GM21825 (cell line): ENCODE results near the gene ERGIC2.
A peak's percentile ranks its signal among the peaks of the same experiment; 100 is the strongest.

ENCODE experiments used
- ATAC-seq: cut with Tn5 transposase; IDR thresholded peaks from one replicate; pipeline ENCODE4 v1.9.1; 2021; ENCODE audit warnings: mild to moderate bottlenecking, moderate library complexity; ENCODE audit not compliant: unreplicated experiment

The ERGIC2 gene

GRCh38 chr12:29376118-29376517 lies 4.9 kb downstream of the ERGIC2 start:
- no peak for ATAC-seq

- no peak for ATAC-seq
Observed at GRCh38 chr12:29374913-29375312, 6.1 kb downstream of the ERGIC2 start.

DNA sequence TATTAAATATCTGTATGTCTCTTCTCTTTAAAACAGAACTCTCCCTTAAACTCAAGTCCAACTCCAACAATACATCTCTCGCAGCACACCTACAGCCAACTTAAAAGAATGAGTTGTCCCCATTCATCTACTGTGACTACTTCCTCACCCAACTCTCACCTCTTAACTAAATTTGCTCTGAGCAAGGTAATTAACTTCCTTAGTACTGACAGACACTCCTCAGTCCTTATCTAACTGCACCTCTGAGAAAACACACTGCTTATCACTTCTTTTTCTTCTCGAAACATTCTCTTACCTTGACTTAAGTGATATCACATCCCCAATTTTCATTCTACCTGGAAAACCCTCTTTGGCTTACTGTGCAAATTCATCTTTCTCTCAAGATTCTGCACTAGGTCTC lies 7.0 kb downstream of the ERGIC2 start:
- no peak for ATAC-seq

GRCh38 chr12:29365091-29365490 lies 15.9 kb downstream of the ERGIC2 start:
- ATAC-seq = no peak

DNA sequence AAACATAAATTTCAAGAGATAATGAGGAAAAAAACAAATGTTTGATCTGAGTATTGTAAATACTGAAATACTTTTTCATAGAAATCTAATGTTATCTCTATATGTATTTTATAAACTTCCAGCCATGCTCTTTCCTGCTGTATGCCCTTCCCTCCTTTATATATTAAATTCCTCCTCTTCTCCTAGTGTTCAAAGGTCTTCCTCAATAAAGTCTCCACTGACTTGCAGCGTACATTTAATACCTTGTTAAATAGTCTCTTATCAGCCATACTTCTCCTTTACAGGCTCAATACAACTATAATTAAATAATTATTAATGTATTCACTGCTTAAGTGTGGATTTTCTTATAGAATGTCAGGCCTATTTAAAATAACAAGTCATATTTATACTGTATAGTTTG lies 26.0 kb downstream of the ERGIC2 start:
- no peak for ATAC-seq

DNA sequence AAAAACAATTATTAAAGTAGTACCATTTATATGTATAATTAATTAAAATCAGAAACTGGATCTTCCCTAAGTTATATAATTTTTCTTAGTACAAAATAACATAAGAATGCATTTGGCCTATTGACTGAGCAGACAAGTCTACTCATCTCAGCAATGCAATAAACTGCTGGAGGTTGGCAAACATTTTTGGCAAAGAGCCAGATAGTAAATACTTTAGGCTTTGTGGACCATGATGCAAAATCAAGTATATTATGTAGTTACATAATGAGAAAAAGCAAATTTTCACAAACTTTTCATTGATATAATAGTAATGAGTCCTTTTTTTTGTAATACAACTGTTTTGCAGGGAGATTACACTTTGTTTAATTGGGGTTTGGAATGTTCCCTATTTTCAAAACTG lies 30.9 kb downstream of the ERGIC2 start:
- ATAC-seq = no peak

DNA sequence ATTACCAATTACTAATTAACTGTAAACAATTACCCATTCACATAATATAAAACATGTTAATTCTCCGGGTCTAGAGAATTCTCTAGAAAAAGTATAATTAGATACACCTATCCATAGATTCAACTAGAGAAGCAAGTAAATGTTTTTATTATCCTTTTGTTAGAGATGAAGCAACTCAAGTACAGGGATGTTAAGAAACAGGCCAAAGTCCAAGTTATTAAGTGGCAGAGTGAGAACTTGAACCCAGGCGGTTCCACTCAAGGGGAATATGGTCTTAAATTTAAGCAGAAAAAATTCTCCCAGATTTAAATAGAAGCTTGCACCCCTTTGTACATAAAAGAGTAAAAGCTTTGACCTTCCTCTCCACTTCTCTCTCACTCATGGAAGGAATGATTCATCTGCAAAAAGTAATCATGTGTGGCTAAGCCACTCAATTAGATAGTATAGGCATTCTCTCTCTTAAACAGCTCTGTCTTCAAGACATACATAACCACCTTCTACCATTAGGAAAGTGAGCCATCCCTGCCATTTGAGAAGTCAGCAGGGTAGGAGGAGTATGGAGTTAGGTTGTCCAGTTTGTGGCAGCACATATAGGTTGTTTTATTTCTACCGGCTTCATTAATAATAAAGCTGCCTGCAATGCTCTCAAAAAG lies 34.1 kb downstream of the ERGIC2 start:
- no peak for ATAC-seq

DNA sequence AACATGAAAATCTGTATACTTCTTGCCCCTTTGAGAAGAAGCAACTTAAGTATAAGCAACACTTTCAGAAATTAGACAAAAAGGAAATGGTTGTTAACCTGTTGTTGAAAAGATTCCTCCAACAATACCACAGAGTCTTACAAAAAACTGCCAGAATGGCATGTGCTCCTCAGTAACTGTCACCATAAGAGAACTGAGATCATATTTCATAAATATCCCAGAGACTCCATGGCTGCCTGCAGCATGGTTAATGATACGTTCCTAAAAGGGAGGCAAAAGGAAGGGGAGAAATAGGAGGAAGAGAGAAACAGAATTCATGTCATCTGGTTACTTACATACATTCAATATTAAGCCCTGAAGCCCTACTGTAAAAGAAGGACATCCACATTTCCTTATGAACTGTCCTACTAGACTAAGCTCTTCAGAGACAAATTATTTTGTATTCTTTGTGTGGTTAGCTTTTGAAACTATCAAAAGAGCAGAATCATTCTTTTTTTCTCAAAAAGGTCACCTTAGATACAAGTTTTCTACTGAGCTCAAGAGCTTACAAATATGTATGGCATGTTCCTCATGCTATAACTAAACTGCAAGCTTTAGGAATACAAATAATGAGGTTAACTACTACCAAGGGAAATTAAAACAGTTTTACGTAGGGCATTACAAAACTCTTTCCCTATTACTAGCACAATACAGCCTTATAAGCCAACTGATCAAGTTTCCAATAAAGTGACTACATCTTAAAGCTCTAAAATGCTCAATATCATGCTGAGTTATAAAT lies 37.8 kb downstream of the ERGIC2 start:
- ATAC-seq = no peak

DNA sequence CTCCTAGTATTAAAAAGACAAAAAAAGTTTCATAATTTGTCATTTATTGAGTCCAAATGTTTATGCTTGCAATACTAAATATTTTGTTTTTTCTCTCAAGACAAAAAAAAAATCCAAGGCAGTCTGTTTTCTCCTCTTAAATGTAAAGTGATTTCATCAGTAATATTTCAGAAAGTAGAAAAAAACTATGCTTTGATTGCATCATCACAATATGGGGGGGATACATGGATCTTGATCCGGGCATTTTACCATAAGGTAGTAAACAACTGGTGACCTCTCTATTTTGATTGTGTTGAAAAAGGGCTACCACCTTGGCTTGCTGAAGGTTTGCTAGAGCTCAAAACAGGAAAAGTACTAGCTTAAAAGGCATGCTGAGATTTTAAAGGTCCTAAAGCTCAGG lies 43.6 kb downstream of the ERGIC2 start:
- no peak for ATAC-seq

- ATAC-seq = no peak
Observed at GRCh38 chr12:29334937-29335336, 46.0 kb downstream of the ERGIC2 start.

GRCh38 chr12:29333178-29333577 lies 47.8 kb downstream of the ERGIC2 start:
- no peak for ATAC-seq

DNA sequence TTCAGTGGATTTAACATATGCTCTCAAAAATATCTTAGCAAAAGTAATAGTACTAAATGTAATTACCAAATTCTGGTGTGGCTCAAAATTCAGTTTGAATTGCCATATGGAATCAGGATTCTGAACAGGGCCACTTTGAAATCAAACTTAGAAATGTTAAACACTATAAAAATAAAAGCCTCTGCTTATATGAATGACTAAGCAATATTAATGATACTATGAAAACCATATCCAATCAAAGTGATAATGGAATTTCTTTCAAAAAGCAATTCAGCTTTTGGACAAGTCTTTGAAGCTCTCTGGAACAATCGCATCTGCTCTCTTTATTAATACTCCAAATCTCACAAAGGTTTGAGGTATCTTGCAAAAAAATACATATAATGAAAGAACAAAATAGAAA lies 51.6 kb downstream of the ERGIC2 start:
- no peak for ATAC-seq

DNA sequence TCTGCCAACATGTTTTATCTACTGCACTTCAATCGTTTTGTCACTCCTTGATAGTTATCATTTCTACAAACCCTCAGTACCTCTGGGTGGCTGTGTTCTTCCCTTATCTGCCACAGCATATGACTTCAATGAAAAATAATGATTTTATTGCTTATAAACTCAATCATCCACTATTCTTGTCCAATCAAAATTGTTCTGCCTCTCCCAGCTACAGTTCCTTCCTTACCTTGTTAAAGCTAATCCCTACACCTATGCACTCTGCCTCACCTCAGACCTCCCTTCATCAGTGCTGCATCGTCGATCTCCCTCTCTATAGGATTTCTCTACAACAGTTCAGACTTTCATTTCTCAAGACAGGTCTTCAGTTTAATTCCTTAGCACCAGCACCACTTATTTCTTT lies 58.8 kb downstream of the ERGIC2 start:
- ATAC-seq = no peak

- ATAC-seq = no peak
Observed at GRCh38 chr12:29320295-29321085, 60.5 kb downstream of the ERGIC2 start.

DNA sequence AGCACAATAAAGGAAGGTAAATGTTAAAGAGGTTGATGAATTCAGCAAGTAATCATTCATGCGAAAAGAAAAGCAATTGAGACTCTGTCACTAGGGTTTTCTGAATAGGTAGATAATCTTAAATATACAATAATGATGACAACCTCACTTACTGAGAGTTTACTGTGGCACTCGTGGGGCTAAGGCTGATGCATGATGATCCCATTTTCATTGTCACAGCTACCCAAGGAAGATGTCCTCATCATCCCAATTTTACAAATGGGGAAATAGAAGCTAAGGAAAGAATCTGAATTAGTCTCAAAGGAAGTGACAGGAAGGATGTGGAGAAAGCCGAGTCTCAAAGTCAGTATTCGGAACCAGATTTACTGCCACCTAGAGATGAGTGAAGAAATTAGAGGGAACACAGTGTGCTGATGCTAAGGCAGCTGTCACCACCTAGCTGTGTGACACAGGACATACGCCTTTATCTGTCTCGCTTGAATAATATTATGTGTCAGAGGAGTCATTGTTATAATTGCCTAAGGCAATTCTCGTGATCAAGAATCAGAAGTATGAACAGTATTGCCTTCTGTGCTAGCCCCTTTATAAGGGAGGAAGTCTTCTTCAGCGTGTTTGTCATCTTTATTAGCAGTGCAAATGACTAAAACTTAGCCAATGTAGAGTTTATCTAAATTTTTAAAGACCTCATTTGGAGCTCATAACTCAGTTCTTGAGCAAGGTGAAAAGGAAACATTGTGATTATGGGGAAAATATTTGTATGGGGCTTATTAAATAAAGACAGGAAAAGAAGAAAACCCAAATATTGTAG lies 63.2 kb downstream of the ERGIC2 start:
- peak; percentile 98 for ATAC-seq

- ATAC-seq = no peak
Observed at GRCh38 chr12:29316752-29317151, 64.2 kb downstream of the ERGIC2 start.

DNA sequence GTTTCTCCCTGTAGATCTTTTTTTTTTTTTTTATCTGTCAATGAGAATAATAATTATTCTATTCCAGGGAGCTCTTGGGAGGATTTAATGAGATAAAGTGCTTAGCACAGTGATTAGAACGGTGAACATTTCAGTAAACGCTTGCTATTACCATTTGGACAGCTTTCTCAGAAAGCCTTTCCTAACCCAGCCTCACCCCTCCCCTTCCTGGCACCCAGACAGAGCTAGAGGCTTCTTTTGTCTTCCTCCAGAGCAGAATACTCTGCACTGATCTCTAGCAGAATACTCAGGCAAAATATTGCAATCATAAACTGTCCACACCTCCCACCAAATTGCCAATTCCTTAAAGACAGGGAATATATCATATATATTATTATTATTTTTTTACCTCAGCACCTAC lies 66.6 kb downstream of the ERGIC2 start:
- no peak for ATAC-seq

- no peak for ATAC-seq
Observed at GRCh38 chr12:29310899-29311298, 70.1 kb downstream of the ERGIC2 start.

DNA sequence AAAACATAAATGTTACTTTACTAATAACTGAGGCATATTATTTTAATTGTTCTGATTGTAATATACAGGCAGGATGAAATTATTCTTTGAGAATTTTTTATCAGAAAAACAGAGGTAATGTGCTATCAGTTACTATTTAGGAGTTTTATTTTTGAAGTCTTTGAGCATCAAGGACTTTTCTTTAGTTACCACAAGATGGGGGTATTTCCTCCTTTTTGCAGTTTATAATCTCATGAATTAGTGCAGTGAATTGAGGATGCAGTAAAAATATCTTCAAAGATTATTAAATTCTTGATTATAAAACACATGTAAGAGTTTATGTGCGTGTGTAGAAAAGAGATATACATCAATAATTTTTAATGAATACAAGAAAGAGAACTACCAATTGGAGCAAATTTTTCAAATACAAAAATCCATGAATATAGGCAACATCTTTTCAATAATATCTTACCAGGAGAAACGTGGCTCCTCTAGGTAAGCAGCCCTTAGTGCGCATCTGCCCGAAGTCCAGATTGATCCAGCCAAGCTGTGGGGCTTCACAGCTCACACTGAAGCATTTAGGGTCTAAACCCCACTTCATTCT lies 71.6 kb downstream of the ERGIC2 start:
- ATAC-seq = no peak

GRCh38 chr12:29306682-29307081 lies 74.3 kb downstream of the ERGIC2 start:
- ATAC-seq = no peak

DNA sequence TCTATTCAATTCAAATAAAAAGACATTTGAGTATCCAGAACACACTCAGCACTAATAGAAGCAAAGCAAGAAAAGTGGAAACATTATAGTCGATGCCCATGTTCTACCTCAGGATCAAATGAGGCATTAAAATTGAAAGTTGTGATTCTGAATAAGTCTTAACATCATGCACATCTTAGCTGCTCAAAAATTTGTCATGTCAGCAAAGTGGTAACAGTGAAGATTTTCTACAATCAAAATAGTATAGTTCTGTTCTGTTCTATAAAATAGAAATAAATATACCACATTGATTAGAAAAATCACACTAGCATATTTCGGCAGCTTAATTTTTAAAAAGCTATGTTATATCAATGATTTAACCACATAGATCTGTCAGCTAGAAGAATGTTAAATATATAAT lies 74.7 kb downstream of the ERGIC2 start:
- no peak for ATAC-seq
